CD4-positive, alpha-beta memory T cell (primary cell): ENCODE data around the gene RNF215. TPM values are rescaled to one million over a fixed set of nuclear protein-coding genes. Genes with fewer than 3 reads are reported as not detected.
"Not testable (repeated sequence)": the region's sequence is repeated elsewhere in the genome, so short reads cannot be mapped to it uniquely, and the experiment has no call there.

Experiments used
- CTCF ChIA-PET: fragments of 350-600 bp; sonication (Branson Sonifier 250); formaldehyde crosslinking; loops from one replicate; lab custom pipeline; 2021; ENCODE audit warnings: inconsistent platforms; ENCODE audit not compliant: partially characterized antibody; lab: Charles Lee
- POLR2A ChIA-PET: fragments of 350-600 bp; sonication (Branson Sonifier 250); formaldehyde crosslinking; loops from one replicate; lab custom pipeline; 2021; ENCODE audit not compliant: partially characterized antibody; lab: Charles Lee
- DNase-seq, 5 donors: peaks; one replicate each; pipeline versions ENCODE4 v3.0.0 to v3.0.0-alpha.2; 2020 to 2022; ENCODE audit warnings: mixed read lengths in 1 of 5
- H3K27ac ChIP-seq: one replicate; pipeline ENCODE4 v1.7.0; 2013; ENCODE audit warnings: low read depth, low read length
- H3K27me3 ChIP-seq: 2 replicates; pipeline ENCODE4 v1.7.0; 2013; ENCODE audit warnings: mild to moderate bottlenecking, low read length, moderate library complexity; ENCODE audit not compliant: insufficient read depth
- H3K36me3 ChIP-seq: 2 replicates; pipeline ENCODE4 v1.7.0; 2013; ENCODE audit warnings: mild to moderate bottlenecking, low read length, moderate library complexity; ENCODE audit not compliant: insufficient read depth
- H3K4me1 ChIP-seq: 2 replicates; pipeline ENCODE4 v1.7.0; 2013; ENCODE audit warnings: mild to moderate bottlenecking, low read length, moderate library complexity; ENCODE audit not compliant: insufficient read depth
- H3K4me3 ChIP-seq, 2 donors: one replicate each; pipeline ENCODE4 v1.7.0; 2013; ENCODE audit warnings: low read length in 2 of 2, mild to moderate bottlenecking in 1 of 2
- H3K9me3 ChIP-seq, 2 donors: one replicate each; pipeline ENCODE4 v1.7.0; 2013; ENCODE audit warnings: low read length in 2 of 2, control low read depth in 1 of 2; ENCODE audit not compliant: control insufficient read depth in 1 of 2
- H3K27ac Mint-ChIP-seq, 7 donors: one replicate each; pipeline ENCODE4 v1.8.0; 2020 to 2021; ENCODE audit warnings: mixed read lengths in 7 of 7, mild to moderate bottlenecking in 6 of 7, inconsistent platforms in 3 of 7, moderate library complexity in 3 of 7
- H3K27me3 Mint-ChIP-seq, 2 donors: one replicate each; pipeline ENCODE4 v1.8.0; 2020 to 2021; ENCODE audit warnings: mixed read lengths in 2 of 2
- H3K36me3 Mint-ChIP-seq, 2 donors: one replicate each; pipeline ENCODE4 v1.8.0; 2020 to 2021; ENCODE audit warnings: mixed read lengths in 2 of 2, inconsistent platforms in 1 of 2, mild to moderate bottlenecking in 1 of 2
- H3K4me1 Mint-ChIP-seq, 4 donors: one replicate each; pipeline ENCODE4 v1.8.0; 2020 to 2021; ENCODE audit warnings: mixed read lengths in 4 of 4, mild to moderate bottlenecking in 1 of 4
- H3K4me3 Mint-ChIP-seq, 8 donors: one replicate each; pipeline ENCODE4 v1.8.0; 2020 to 2021; ENCODE audit warnings: mixed read lengths in 8 of 8, mild to moderate bottlenecking in 7 of 8, moderate library complexity in 6 of 8, inconsistent platforms in 3 of 8
- H3K9me3 Mint-ChIP-seq, 8 donors: one replicate each; pipeline ENCODE4 v1.8.0; 2020 to 2021; ENCODE audit warnings: mixed read lengths in 8 of 8, mild to moderate bottlenecking in 5 of 8, inconsistent platforms in 3 of 8, moderate library complexity in 1 of 8
- intact Hi-C: fragments of 100-400 bp; cut with micrococcal nuclease; formaldehyde crosslinking; loops from one replicate; pipeline ENCODE4 v1.15.1; 2023
- polyA plus RNA-seq, 2 donors: library from polyadenylated mRNA; unstranded; fragments of 300-500 nt; fragmentation: Illumina TruSeq; gene quantifications; one replicate each; pipeline ENCODE4 v1.2.3, GENCODE V29; 2021
- total RNA-seq, 2 experiments: library from RNA; stranded (reverse); gene quantifications; one replicate each; pipeline ENCODE4 v1.2.3, GENCODE V29; 2021

RNF215 gene
- total and polyA plus RNA-seq, 4 experiments from 2014 or later, result 0.29 to 6.6 (median 3.3) TPM

DNA sequence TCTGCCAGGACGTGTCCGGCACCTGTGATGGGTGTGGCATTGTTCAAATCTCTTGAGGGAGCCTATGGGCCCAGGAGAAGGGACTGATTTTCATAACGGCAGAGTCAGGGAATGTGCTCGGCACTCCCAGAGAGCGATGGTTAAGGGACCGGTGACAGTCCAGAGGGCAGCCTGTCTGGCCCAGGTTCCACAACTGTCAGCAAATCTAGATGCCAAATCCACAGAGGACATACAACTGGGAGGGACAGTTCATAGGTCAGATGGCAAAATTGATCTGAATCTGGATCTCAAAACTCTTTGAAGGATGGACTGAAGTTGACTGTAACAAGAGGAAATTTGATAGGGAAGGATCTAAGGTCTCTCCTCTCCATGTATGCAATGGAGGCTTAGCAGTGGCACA is 17.1 kb upstream of the RNF215 start:
- H3K9me3 Mint-ChIP-seq, result no peaks in the 10 kb centered on the region
- Histone ChIP-seq H3K27me3 (no peaks in the 10 kb centered on the region), H3K4me3 (no peak overlapping the region), H3K9me3 (no peaks in the 10 kb centered on the region), H3K4me1 (no peaks in the 10 kb centered on the region), H3K27ac (no peak overlapping the region), H3K36me3 (peaks cover 4% of the 10 kb centered on the region)
- DNase-seq, result no peak
- H3K27ac Mint-ChIP-seq, result peak overlapping the region in 3 of 7 donors; percentile 13 to 51 (median 48)
- POLR2A ChIA-PET, result interaction anchor here (0.6 kb wide), 1 partner anchor 195 kb away, joined by 3 read pairs; no protein-coding TSS in a partner anchor
- no peaks in the 10 kb centered on the region for H3K4me1 Mint-ChIP-seq
- CTCF ChIA-PET, result interaction anchor here (1.1 kb wide), 1 partner anchor 17 kb away, joined by 3 read pairs; no protein-coding TSS in a partner anchor
- no peaks in the 10 kb centered on the region for H3K27me3 Mint-ChIP-seq
- intact Hi-C loops, result no loop called here
- H3K4me3 Mint-ChIP-seq, result no peak overlapping the region
- H3K36me3 Mint-ChIP-seq, result peaks cover 0 to 4% of the 10 kb centered on the region in 2 donors

DNA sequence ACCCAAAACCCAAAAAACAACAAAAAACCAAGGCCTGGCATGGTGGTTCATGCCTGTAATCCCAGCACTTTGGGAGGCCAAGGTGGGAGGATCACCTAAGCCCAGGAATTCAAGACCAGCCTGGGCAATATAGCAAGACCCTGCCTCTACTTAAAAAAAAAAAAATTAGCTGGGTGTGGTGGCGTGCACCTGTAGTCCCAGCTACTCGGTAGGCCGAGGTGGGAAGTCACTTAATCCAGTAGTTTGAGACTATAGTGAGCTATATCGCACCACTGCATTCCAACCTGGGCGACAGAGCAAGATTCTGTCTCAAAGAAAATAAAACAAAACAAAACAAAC is 15.5 kb upstream of the RNF215 start:
- intact Hi-C loops, H3K27me3 Mint-ChIP-seq: not testable (repeated sequence)

DNA sequence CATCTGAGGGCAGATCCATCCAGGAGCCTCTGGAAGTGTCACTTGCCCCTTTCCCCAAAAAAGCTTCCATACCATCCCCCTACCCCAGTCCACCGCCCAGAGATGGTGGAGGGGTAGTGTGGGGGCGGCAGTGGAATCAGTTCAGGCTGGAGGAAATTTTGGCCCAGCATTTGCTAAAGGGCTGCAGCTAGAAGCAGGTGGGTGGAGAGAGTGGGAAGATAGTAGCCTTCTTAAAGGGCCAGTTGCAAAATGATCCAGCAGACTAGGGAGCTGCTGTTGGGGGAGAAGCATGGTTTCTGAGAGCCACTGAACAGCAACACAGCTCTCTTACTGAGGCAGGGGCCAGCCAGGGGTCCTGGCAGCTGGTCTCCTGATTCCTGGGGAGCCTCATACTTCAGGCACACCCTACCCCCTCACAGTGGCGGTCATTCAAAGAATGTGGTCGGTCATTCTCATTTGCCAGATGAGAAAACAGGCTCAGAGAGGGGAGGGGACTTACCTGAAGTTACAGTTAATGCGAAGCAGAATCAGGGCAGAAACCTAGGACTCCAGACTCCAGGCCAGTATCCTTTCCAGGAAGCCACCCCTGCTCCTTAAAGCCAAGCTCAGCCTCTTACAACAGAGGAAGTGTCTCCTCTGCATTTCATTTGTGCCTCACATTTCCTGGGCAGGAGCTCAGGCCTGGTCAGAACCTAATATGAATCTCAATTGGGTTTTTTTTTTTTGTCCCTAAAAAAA is 15.0 kb upstream of the RNF215 start:
- H3K36me3 ChIP-seq, result peaks cover 2% of the 10 kb centered on the region
- peaks cover 13 to 19% (median 17%) of the 10 kb centered on the region in 4 donors for H3K4me1 Mint-ChIP-seq
- peaks cover 0 to 3% of the 10 kb centered on the region in 2 donors for H3K36me3 Mint-ChIP-seq
- no peak overlapping the region for H3K4me3 ChIP-seq
- no peaks in the 10 kb centered on the region for H3K27me3 Mint-ChIP-seq
- no peak for DNase-seq
- intact Hi-C loops, result no loop called here
- H3K9me3 Mint-ChIP-seq, result no peaks in the 10 kb centered on the region
- no peaks in the 10 kb centered on the region for H3K9me3 ChIP-seq
- H3K4me1 ChIP-seq, result peaks cover 19% of the 10 kb centered on the region
- CTCF ChIA-PET, result interaction anchor here (0.6 to 1.4 kb wide), 7 partner anchors 8 to 411 kb away, joined by 3 to 5 read pairs (median 4); no protein-coding TSS in a partner anchor
- H3K4me3 Mint-ChIP-seq, result no peak overlapping the region
- no peaks in the 10 kb centered on the region for H3K27me3 ChIP-seq
- no peak overlapping the region for H3K27ac ChIP-seq
- peak overlapping the region in 2 of 7 donors; percentile 12 to 62 for H3K27ac Mint-ChIP-seq
- POLR2A ChIA-PET, result interaction anchor here (1.2 kb wide), 1 partner anchor 46 kb away, joined by 3 read pairs; the partner anchor contains the start of genes CCDC157 and SF3A1

More for the DNA sequence above, 15.5 kb upstream of the RNF215 start:
- H3K4me1 ChIP-seq, result peaks cover 13% of the 10 kb centered on the region
- not testable (repeated sequence) for DNase-seq, H3K4me3 ChIP-seq, H3K36me3 Mint-ChIP-seq, H3K9me3 Mint-ChIP-seq, H3K9me3 ChIP-seq, H3K36me3 ChIP-seq, H3K27ac ChIP-seq, H3K4me3 Mint-ChIP-seq, H3K27me3 ChIP-seq
- ChIA-PET POLR2A (interaction anchor here (1.2 kb wide), 1 partner anchor 46 kb away, joined by 3 read pairs; the partner anchor contains the start of genes CCDC157 and SF3A1), CTCF (interaction anchor here (0.8 to 1.4 kb wide), 4 partner anchors 9 to 114 kb away, joined by 3 to 4 read pairs (median 4); no protein-coding TSS in a partner anchor)
- Mint-ChIP-seq H3K27ac (peak overlapping the region in 1 of 7 donors; percentile 50), H3K4me1 (peaks cover 13 to 15% (median 14%) of the 10 kb centered on the region in 4 donors)

DNA sequence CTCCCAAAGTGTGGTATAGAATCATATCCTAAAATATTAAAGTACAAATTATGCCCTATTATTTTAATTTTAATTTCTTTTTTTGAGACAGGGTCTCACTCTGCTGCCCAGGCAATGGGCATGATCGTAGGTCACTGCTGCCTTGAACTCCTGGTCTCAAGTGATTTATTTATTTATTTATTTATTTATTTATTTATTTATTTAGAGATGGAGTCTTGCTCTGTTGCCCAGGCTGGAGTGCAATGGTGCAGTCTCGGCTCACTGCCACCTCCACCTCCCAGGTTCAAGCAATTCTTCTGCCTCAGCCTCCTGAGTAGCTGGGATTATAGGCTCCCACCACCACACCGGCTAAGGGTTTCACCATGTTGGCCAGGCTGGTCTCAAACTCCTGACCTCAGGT is 13.8 kb upstream of the RNF215 start:
- H3K27me3 ChIP-seq, H3K36me3 Mint-ChIP-seq, DNase-seq, H3K27me3 Mint-ChIP-seq, intact Hi-C loops, H3K4me3 ChIP-seq, H3K9me3 ChIP-seq, H3K9me3 Mint-ChIP-seq, POLR2A ChIA-PET, H3K4me3 Mint-ChIP-seq, H3K27ac Mint-ChIP-seq, H3K27ac ChIP-seq, H3K36me3 ChIP-seq: not testable (repeated sequence)
- peaks cover 16 to 29% (median 25%) of the 10 kb centered on the region in 4 donors for H3K4me1 Mint-ChIP-seq
- CTCF ChIA-PET, result interaction anchor here (1.2 kb wide), 1 partner anchor 138 kb away, joined by 3 read pairs; no protein-coding TSS in a partner anchor
- H3K4me1 ChIP-seq, result peaks cover 26% of the 10 kb centered on the region

DNA sequence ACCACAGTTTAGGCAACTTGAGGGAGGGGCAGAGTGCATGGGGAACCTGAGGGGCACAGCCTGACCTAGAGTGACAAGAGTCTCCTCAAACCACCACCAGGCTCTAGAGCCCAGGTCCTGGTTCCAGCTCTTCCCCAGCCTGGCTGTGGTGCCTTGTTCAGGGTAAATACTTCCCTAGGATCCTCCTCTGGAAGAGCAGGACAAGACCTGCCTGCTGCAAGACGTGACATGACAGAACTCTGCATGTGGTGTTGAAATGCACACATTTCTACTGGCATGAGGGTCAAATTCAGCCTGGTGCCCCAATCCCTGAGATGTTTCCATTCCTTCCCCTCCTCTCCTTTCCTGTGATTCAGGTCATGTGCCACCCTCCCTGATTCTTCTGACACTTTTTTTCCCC is 12.9 kb upstream of the RNF215 start:
- CTCF ChIA-PET, result interaction anchor here (16.0 kb wide), 1 partner anchor 25 kb away, joined by 194 read pairs; the partner anchor contains the start of gene MTFP1

DNA sequence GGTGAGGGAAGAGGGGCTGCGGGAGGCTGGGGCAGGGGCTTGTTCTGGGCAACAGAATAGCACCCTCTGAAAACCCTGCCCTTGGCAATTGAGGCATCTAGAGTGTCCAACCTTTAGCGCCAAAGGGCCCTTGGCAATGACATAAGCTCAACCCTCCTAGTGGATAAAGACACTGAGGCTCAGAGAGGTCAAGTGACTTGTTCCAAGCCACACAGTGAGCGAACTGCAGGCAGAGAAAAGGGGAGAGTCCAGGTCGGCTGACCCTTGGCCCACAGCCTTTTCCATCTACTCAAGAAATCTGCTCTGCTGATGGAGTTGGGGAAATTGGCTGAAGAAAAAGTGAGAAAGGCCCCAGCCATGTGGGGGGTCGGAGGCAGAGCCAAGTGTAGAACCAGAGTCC is 12.5 kb upstream of the RNF215 start:
- CTCF ChIA-PET, result interaction anchor here (1.6 to 16.0 kb wide), 2 partner anchors 25 to 86 kb away, joined by 6 to 194 read pairs; partner anchors contain the start of gene MTFP1
- H3K4me3 Mint-ChIP-seq, result no peak overlapping the region

More for the DNA sequence above, 12.9 kb upstream of the RNF215 start:
- POLR2A ChIA-PET, result interaction anchor here (6.4 kb wide), 1 partner anchor 24 kb away, joined by 91 read pairs; the partner anchor contains the start of gene MTFP1
- peaks cover 27% of the 10 kb centered on the region for H3K4me1 ChIP-seq
- Mint-ChIP-seq H3K4me1 (peaks cover 16 to 34% (median 27%) of the 10 kb centered on the region in 4 donors), H3K27ac (peak overlapping the region in 2 of 7 donors; percentile 29 to 61), H3K27me3 (peaks cover 0 to 2% of the 10 kb centered on the region in 2 donors), H3K4me3 (no peak overlapping the region), H3K36me3 (peaks cover 0 to 5% of the 10 kb centered on the region in 2 donors), H3K9me3 (no peaks in the 10 kb centered on the region)
- no peaks in the 10 kb centered on the region for H3K36me3 ChIP-seq
- intact Hi-C loops, result no loop called here
- H3K4me3 ChIP-seq, result no peak overlapping the region
- DNase-seq, result no peak
- no peak overlapping the region for H3K27ac ChIP-seq
- no peaks in the 10 kb centered on the region for H3K27me3 ChIP-seq
- no peaks in the 10 kb centered on the region for H3K9me3 ChIP-seq

More for the DNA sequence above, 12.5 kb upstream of the RNF215 start:
- POLR2A ChIA-PET, result interaction anchor here (3.8 to 6.4 kb wide), 2 partner anchors 11 to 25 kb away, joined by 15 to 91 read pairs; partner anchors contain the start of gene MTFP1
- Mint-ChIP-seq H3K27me3 (peaks cover 0 to 2% of the 10 kb centered on the region in 2 donors), H3K27ac (no peak overlapping the region), H3K9me3 (no peaks in the 10 kb centered on the region), H3K36me3 (peaks cover 0 to 5% of the 10 kb centered on the region in 2 donors), H3K4me1 (peaks cover 16 to 34% (median 27%) of the 10 kb centered on the region in 4 donors)
- Histone ChIP-seq H3K27ac (no peak overlapping the region), H3K9me3 (no peaks in the 10 kb centered on the region), H3K36me3 (no peaks in the 10 kb centered on the region), H3K4me3 (no peak overlapping the region), H3K4me1 (peaks cover 27% of the 10 kb centered on the region), H3K27me3 (no peaks in the 10 kb centered on the region)
- no peak for DNase-seq
- intact Hi-C loops, result no loop called here
